Femur (tissue), 1 donor: ENCODE data around the gene KAT6B.
A peak's percentile ranks its signal among the peaks of the same experiment; 100 is the strongest.

Experiments used
- DNase-seq: peaks from one replicate; pipeline ENCODE4 v3.0.0-alpha.2; 2017

KAT6B gene

DNA sequence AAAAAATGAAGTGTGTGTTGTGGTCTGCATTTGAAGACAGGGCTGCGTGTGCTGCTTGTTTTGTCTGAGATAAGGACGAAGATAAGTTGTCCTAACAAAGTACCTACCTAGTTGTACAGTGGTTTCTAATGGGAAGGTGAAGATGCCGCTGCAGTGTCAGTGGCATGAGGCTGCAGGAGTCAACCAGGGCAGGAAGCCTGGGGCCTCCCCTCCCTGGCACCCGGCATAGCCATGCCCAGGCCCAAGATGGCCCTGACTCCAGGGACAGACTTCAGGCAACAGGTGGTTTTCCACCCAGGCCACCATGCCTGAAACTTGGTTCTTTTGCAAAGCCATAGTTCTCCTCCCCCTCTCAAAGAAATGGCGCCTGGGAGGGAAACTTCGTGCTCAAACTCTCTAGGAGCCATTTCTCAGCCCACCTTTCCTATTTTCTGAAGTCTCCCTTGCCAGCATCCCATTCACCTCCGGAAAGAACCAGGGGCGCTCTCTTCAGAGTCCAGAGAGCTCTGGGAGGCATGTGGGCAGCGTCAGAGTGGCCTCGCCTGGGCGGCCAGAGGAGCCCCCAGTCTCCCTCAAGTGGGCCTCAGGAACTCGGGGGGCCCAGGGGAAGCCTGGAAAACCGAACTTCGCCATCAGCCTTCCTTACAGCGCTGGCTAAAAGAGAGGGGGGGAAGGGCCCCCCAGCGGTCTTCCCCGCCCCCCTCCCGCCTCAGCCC lies 2.1 kb upstream of the KAT6B start:
- DNase-seq: peak; percentile 62

DNA sequence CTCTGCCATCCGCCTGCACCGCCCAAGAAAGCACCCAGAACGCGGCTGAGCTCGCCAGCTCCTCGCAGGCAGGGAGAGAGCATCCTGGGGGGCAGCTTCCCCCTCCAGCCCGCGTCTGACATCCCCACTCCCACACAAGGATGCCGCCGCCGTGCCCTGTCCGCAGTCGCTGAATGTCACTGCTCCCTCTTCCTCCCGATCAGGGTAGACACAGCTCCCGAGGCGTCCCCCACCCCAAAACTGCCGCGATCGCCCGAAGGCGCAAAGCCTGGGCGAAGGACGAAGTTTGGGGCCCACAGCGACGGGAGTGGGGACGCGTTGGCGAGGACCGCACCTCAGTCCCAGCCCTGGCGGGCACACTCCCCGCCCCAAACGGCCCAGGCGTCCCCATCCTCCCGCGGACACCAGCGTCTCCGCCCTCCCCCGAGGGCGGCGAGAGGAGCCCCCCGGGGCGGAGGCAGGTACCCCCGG lies 1.5 kb upstream of the KAT6B start:
- DNase-seq: no peak

DNA sequence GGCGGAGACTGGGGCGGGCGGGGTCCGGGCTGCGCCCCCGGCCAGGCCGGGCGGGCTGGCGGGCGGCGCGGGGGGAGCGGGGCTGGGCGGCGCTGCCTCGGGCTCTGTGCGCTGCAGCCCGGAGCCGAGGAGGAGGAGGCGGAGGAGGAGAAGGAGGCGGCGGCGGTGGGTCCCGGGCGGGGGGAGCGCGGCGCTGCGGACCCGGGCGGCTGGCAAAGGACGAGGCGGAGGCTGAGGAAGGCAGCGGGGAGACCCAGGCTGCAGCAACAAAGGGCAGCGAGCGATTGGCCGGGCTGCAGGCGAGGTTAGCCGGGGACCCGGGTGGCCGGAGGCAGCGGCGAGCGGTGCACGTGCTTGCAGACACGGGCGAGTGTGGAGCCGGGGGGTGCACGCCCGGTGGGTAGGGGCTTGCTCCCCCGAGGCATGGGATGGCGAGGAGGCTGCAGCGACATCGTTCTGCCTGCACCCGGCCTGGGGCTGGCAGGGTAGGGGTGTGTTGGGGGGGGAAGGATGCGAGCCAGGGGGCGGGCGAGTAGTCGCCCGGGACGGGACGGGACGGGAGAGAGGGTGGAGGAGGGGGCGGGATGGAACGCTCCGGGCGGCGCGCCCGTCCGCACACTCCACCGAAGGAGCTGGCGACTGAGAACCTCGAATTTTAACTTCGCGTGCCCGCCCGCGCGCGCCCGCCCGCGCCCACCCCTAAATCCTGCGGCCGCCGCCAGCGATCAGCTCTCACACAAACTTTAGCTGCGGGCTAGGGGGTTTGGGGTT lies 844 bp upstream of the KAT6B start:
- DNase-seq: peak; percentile 83

DNA sequence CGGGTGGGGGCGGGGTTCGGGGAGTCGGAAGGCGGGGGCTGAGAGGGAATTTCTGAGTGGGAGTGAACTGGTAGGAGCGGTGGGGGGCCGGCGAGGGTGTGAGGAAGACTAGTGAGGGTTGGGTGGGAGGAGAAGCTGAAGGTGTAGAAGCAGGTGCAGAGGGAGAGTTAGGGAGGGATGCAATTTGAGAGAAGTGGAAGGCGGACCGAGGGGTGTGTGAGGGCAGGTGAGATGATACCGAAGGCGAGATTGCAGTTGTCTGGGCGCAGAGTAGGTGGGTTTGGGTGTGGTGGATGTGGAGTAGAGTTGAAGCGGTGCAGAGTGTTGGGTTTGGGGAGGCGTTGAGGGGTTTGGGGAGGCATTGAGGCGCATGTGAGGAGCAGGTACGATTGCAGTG lies 643 bp downstream of the KAT6B start:
- no peak for DNase-seq

DNA sequence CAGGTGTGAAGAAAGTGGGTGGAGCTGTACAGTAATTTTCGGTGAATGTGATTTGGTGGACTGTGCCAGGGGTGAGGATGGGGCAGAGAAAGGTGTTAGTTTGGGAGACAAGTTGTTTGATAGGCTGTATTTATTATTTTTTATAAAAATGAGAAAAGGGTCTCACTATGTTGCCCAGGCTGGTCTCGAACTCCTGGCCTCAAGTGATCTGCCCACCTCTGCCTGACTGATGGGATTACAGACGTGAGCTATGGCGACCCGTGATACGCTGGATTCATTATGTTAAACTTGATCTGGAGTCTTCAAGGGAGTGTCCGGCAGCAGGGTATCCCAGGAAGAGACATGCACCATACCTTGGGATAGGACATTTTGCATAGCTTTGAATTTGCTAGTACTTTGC lies 1.3 kb downstream of the KAT6B start:
- DNase-seq: no peak

DNA sequence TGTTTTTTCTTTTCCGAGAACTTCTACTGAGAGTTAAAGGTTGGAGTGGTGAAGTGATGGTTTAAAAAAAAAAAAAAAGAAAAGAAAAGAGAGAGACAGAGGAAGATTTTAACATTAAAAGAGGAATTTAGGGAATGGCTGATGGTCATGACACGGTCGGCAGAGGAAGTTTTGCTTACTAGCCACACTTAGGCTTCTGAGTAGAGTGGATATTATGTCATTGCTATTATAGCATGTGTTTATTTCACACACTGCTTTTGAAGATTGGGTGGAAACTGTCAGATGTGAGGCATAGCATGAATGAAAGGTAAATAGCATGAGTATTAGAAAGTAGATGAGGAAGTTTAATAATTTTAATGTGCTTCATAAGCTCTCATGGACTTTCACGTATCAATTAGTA lies 2.5 kb downstream of the KAT6B start:
- DNase-seq: no peak

DNA sequence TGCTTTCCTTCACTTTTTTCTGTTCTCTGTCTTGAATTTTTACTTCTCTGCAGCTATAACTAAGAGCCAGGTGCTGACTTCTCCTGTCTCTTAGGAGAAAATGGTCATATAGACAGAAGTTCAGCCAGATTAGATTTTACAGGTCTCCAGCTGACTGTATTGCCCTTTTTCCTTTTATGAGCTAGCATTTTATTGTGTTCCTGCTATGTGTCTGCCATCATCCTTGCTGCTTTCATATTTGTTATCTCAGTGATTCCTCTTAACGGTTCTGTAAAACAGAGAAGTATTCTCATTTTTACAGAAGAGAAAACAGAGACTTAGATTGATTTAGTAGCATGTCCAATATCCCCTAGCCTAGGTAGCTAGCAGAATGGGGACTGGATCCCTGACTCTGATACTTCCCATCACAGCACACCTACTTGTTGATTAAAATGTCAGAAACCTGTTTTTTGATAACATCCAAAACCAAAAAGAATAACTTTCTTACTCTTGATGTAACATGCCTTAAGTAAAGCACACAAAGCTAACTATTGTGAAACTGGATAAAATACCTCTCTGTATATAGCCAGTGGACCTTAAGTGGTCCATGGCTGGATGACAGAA lies 5.2 kb downstream of the KAT6B start:
- no peak for DNase-seq

DNA sequence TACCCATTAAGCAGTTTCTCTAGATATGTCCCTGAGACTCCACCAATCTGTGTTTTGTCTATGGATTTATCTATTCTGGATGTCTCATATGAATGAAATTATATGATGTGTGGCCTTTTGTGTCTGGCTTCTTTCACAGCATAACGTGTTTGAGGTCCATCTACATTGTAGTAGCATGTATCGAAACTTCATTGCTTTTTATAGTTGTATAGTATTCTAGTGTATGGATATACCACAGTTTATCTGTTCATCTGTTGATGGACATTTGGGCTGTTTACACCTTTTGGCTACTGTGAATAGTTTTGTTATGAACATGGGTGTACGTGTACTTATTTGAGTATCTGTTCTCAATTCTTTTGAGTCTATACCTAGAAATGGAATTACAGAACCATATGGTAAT lies 9.6 kb downstream of the KAT6B start:
- no peak for DNase-seq

DNA sequence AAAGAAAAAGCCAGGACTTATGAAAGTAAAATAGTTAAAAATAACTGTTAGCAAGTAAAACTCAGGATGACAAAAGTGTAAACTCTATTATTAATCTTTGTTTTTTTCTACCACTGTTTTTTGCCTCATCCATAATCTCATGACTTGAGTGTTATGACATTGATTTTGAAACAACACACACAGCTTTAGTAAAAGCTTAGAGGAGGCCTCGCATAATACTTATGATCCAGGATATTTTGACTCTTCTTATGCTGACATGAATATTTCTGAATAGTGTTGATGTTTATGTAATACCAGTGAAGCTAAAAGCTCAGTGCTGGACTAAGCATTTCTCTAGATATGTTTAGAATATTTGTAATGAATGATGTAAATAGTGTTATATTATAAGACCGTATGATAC lies 10.5 kb downstream of the KAT6B start:
- no peak for DNase-seq

DNA sequence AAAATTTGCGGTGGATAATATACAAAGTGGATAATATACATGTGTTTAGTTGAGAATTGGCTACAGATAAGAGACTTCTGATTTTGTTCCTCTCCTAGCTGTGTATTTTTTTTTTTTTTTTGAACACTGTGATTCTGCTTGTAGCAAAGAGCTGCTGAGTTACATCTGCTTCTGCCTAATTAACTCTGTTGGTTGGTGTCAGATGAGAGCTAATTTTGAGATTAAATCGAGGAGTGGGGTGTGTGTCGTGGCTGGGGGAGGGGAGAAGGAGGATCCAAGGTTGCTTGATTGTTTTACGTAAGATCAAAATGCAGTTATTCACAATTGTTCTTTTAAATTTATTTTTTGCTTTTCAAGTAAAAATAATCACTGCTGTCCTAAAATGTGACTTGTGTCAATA lies 11.3 kb downstream of the KAT6B start:
- no peak for DNase-seq

DNA sequence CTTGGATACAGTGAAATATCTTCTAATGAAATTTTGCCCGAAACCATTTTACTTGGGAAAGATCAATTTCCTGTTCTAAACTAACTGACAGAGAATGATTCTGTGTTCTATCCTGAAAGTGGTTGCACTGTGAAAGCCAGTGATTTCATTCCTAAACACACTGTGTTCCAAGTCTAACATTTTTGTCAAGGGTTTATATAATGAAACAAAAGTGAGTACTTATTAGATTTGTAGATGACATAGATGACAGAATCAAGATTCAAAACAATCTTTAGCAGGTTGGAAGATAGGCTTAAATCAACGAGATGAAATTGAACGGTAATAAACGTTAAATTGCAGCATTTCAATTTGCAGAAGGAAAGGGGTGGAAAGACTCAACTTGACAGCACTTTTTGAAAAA lies 13.3 kb downstream of the KAT6B start:
- no peak for DNase-seq

DNA sequence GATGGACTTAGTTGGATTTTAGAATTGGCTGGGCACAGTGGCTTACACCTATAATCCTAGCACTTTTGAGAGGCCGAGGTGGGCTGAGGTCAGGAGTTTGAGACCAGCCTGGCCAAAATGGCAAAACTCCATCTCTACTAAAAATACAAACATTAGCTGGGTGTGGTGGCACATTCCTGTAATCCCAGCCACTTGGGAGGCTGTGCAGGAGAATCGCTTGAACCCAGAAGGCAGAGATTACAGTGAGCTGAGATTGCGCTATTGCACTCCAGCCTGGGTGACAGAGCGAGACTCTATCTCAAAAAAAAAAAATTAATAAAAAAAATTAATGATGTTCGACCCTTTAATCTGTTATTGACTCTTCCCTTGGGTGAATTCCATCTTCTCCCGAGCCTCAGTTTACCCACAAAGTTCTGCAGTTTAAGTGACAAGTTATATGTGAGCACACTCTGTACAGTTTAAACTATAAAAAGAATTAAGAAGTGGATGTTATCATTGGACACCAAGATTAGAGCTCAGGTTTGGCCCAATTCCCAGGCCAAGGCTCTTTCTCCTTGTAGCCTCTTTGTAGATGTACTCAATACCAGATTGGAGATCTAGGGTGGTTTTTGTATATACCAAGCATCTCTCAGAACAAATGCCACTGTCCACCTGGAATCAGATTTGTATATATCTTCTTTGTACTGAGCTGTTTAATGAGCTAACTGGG lies 15.0 kb downstream of the KAT6B start:
- no peak for DNase-seq

DNA sequence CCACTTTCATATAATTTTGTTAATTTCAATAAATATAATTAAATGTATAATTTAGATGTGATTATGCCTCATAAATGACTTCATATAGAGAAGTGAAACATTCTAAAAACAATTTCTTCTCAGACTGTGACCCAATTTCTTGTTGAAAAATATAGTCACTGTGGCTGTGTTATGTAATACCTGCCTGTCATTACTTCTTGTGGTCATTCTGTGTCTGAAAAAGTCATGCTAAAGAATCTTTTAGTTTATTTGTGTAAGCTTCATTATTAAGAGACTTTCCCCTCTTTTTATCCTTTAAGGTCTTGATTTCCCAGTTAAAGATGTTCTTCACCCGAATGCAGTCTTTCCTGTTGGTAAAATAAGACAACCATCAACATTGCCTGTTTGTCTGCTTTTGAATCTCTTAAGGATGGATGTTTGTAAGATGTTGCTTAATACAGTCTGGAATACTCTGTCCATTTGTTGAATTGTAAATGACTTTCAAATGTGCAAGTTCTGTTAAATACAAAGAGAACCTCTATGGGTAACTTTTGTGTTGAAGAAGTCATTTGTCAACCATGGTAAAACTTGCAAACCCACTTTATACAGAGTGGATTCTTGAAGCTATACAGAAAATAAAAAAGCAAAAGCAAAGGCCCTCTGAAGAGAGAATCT lies 16.0 kb downstream of the KAT6B start:
- DNase-seq: no peak

DNA sequence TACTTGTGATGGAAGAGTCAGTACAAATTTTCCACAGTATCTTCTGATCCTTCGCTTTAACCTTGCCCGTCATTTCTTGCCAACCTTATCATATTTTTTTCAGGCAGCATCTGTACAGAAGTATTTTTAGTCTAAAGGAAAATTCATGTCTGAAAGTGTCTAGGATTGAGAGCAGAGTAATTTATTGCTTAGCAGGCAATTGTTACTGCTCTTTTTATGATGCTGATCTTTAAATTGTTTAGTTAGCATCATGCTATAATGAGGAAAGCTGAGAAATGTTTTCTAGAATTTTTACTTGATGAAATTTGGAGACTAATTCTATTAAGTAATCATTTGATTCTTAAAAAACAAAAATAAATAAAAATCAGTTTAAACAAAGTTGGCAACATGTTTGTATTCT lies 20.6 kb downstream of the KAT6B start:
- DNase-seq: no peak

DNA sequence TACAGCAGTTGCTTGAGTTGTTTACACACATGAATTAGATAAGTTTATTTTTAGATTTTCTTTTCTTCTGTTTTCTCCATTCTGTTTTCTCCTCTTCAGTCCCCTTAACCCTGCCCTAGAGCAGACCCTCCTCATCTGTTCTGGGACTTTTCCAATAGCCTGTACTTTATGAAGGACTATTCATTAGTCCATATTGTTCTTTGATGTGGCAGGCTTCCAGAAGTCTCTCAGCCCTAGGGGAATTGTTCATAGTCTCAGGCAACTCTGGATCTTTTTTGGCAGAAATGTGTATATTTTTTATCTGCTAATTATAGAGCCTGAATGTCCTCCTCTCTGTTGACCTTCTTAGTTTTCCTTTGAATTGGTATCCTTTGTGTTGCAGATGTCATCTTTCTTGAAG lies 25.4 kb downstream of the KAT6B start:
- DNase-seq: no peak

DNA sequence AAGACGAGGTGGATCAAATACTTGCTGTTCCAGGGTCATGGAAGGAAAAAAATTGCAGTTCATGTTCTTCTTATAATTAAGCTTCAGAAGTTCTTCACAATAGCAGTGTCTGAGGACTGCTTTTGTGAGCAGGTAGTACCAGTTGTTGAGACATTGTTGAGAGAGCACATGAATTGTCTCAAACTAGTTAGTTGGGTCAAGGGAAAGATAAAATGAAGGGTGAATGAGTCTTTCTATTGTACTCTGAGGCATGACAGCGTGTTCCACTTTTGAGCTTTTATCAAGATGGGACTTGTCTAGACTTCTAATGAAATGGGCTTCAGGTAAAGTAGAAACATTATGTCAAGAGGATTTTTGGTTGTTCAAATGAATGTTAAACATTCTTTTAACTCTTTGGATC lies 26.0 kb downstream of the KAT6B start:
- no peak for DNase-seq

DNA sequence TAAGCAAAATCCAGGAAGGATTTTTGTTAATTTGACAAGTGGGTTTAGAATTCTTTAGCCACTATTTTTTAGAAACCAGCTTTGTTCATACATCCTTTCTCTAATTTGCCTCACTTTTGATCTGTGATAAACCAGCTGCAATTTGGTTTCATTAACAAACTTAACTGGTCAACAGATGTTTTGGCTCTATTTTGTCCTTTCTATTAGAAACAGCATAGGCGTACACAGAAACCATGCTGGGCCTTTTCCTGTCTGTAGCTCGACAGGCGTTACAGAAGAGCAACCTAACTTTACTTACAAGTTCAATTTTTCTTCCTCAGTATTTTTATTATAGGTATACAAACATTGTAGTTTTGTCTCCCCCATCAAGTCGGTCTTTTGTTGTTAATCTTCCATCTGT lies 28.2 kb downstream of the KAT6B start:
- no peak for DNase-seq

DNA sequence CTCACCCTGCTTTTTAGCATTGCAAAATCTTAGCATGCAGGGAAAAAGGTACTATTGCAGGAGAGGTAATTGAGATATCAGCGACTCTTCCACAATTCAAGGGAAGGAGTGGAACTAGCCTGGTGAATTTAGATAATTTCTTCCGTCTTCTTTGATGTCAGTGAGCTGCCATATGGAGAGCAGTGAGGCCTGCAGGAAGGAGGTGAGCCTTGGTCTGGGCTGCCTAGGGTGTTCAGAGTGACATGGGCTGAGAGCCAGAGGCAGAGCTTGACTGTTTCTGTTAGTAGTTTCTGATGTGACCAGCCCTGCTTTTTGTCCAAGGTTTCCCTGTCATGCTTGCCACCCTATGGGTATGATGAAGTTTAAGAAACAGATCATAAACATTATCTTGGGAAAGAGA lies 28.6 kb downstream of the KAT6B start:
- DNase-seq: no peak

DNA sequence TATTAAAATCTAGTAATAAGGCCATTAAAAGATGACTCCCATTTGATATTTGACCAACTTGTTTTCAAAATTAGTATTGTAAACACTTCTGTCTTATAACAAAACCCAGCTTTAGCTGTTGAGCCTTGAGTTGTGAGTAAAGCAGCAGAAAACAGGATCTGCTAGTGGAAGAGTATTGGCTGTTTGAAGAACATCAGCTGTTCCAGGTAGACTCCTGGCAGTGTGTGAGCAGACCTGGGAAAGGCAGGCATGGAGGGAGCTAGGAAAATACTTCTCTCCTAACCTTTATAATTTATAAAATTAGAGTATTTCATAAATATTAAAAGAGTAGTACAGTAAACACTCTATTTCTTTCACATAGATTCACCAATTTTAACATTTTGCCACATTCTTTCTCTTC lies 29.0 kb downstream of the KAT6B start:
- DNase-seq: no peak

DNA sequence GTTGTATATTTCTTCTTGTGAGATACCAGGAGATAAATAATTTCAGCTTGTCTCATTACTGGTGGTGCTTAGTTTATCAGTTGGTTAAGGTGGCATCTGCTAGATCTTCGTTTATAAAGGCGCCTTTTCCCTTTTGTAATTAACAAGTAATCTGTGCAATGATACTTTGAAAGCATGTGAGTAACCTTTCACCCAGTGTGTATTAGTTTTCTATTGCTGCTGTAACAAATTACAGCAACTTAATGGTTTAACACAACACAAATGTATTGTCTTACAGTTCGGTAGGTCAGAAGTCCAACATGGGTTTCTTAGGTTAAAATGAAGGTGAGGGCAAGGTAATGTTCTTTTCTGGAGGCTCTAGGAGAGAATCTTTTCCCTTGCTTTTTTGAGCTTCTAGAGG lies 30.5 kb downstream of the KAT6B start:
- DNase-seq: no peak

DNA sequence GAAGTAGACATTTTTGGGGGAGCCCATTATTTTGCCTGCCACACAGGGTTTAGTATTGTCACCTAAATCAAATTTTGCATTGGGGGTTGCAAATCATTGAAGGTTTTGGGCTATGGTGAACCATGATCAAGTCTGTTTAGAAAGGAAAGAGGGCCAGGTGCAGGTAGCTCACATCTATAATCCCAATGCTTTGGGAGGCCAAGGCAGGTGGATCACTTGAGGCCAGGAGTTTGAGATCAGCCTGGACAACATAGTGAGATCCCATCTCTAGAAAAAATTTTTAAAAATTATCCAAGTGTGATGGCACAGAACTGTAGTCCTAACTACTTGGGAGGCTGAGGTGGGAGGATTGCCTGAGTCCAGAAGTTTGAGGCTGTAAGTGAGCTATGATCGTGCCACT lies 31.2 kb downstream of the KAT6B start:
- DNase-seq: no peak

DNA sequence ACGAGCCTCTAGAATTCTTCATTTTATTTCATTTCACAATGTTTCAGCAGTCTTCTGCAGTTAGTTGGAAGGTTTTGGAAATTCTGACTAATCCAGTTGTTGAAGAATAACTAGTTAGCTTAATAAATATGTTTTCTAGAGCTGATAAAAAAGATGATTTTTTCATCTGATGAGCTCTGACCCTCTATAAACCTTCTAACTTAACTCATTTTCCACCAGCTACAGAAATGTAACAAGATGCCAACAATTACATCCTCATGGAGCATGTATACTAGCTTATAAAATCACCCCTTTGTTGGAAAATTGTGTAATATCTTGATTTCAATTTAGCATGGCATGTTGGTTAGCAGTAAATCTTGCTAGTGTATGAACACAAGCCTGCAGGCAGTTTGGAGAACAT lies 33.1 kb downstream of the KAT6B start:
- no peak for DNase-seq

DNA sequence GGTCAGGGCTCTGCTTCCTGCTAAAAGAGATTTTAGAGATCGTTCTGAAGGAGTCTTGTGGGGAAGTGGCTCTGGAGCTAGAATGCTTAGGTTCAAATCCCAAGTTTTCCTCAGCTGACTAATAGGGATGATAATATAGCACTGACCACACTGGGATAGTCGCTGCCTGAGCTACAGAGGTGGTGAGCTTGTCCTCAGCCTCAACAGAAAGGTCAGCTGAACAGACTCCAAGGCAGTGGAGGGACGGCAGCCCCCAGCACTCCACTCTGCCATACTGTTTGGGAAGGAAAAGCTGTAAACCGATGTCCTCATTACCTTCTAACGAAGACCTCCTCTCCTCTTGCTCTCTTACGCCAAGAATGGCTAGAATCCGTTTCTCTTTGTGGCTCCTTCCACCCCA lies 36.2 kb downstream of the KAT6B start:
- no peak for DNase-seq
